Osteoblast (primary cell): Measurements from ENCODE around the gene AUP1. TPM values are rescaled to one million over a fixed set of nuclear protein-coding genes. Genes with fewer than 3 reads are reported as not detected.

Experiments used
- DNase-seq: peaks from one replicate; pipeline ENCODE4 v3.0.0; 2011; ENCODE audit warnings: low spot score, mixed read lengths; ENCODE audit not compliant: insufficient read length; ENCODE audit errors: missing footprints
- H2AFZ ChIP-seq: 2 replicates; pipeline ENCODE4 v1.6.0; 2011; ENCODE audit warnings: mild to moderate bottlenecking, low read length
- H3K27ac ChIP-seq: 2 replicates; pipeline ENCODE4 v1.5.1; 2011; ENCODE audit warnings: mild to moderate bottlenecking, low read depth, low read length, moderate library complexity
- H3K27me3 ChIP-seq: 2 replicates; pipeline ENCODE4 v1.6.0; 2012; ENCODE audit warnings: mild to moderate bottlenecking, control low read depth, inconsistent platforms, low read length, moderate library complexity; ENCODE audit not compliant: insufficient read depth
- H3K36me3 ChIP-seq: 2 replicates; pipeline ENCODE4 v1.5.1; 2011; ENCODE audit warnings: mild to moderate bottlenecking, low read length, control low read depth, moderate library complexity; ENCODE audit not compliant: insufficient read depth
- H3K4me1 ChIP-seq: 2 replicates; pipeline ENCODE4 v1.5.1; 2011; ENCODE audit warnings: mild to moderate bottlenecking, low read length, control low read depth, moderate library complexity; ENCODE audit not compliant: insufficient read depth
- H3K4me2 ChIP-seq: 2 replicates; pipeline ENCODE4 v1.6.0; 2011; ENCODE audit warnings: mild to moderate bottlenecking, low read length; ENCODE audit not compliant: insufficient read depth
- H3K4me3 ChIP-seq: fragments of 200-600 bp; sonication (generic); 3 replicates; pipeline ENCODE4 v1.5.1; 2012; ENCODE audit warnings: mild to moderate bottlenecking, low read length, inconsistent platforms; ENCODE audit not compliant: insufficient read depth
- H3K79me2 ChIP-seq: 2 replicates; pipeline ENCODE4 v1.6.0; 2012; ENCODE audit warnings: mild to moderate bottlenecking, low read length, control low read depth, inconsistent platforms; ENCODE audit not compliant: insufficient read depth
- H3K9me3 ChIP-seq: 2 replicates; pipeline ENCODE4 v1.5.1; 2011; ENCODE audit warnings: low read depth, low read length, control low read depth
- H4K20me1 ChIP-seq: 2 replicates; pipeline ENCODE4 v1.6.0; 2012; ENCODE audit warnings: mild to moderate bottlenecking, low read length, control low read depth; ENCODE audit not compliant: insufficient read depth
- total RNA-seq: library from RNA; depleted of rRNA; stranded (reverse); fragments of >200 nt; gene quantifications from 2 replicates; pipeline ENCODE4 v1.2.3, GENCODE V29; 2012
- TF ChIP-seq, protein P1 (sequence below): IDR thresholded peaks from 2 replicates; pipeline ENCODE4 v1.5.1; 2011; ENCODE audit warnings: mild to moderate bottlenecking, low read depth, low read length, moderate library complexity; ENCODE audit errors: extremely low read depth

AUP1 gene
- total RNA-seq, 1 donor = 82.9 TPM

GRCh38 chr2:74556831-74557370 lies 27.4 kb upstream of the AUP1 start:
- peaks cover 3% of the 10 kb centered on the region for H4K20me1 ChIP-seq
- peak overlapping the region; percentile 93 for H3K4me3 ChIP-seq
- H3K27me3 ChIP-seq = no peaks in the 10 kb centered on the region
- H3K79me2 ChIP-seq = peaks cover 53% of the 10 kb centered on the region
- H2AFZ ChIP-seq = no peak overlapping the region
- DNase-seq = no peak
- H3K27ac ChIP-seq = peak overlapping the region; percentile 45
- peak overlapping the region; percentile 91 for H3K4me2 ChIP-seq
- peaks cover 55% of the 10 kb centered on the region for H3K4me1 ChIP-seq
- TF ChIP-seq, protein P1, sequence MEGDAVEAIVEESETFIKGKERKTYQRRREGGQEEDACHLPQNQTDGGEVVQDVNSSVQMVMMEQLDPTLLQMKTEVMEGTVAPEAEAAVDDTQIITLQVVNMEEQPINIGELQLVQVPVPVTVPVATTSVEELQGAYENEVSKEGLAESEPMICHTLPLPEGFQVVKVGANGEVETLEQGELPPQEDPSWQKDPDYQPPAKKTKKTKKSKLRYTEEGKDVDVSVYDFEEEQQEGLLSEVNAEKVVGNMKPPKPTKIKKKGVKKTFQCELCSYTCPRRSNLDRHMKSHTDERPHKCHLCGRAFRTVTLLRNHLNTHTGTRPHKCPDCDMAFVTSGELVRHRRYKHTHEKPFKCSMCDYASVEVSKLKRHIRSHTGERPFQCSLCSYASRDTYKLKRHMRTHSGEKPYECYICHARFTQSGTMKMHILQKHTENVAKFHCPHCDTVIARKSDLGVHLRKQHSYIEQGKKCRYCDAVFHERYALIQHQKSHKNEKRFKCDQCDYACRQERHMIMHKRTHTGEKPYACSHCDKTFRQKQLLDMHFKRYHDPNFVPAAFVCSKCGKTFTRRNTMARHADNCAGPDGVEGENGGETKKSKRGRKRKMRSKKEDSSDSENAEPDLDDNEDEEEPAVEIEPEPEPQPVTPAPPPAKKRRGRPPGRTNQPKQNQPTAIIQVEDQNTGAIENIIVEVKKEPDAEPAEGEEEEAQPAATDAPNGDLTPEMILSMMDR = no peak
- H3K9me3 ChIP-seq = no peaks in the 10 kb centered on the region
- H3K36me3 ChIP-seq = peaks cover 28% of the 10 kb centered on the region

- no peak for DNase-seq
- no peak overlapping the region for H2AFZ ChIP-seq
- peaks cover 3% of the 10 kb centered on the region for H4K20me1 ChIP-seq
- no peaks in the 10 kb centered on the region for H3K9me3 ChIP-seq
- peak overlapping the region; percentile 93 for H3K27ac ChIP-seq
- peak overlapping the region; percentile 91 for H3K4me2 ChIP-seq
- peaks cover 35% of the 10 kb centered on the region for H3K36me3 ChIP-seq
- TF ChIP-seq, protein P1 = no peak
- H3K27me3 ChIP-seq = no peaks in the 10 kb centered on the region
- peaks cover 61% of the 10 kb centered on the region for H3K79me2 ChIP-seq
- H3K4me3 ChIP-seq = peak overlapping the region; percentile 93
- peaks cover 62% of the 10 kb centered on the region for H3K4me1 ChIP-seq
Measured at GRCh38 chr2:74556159-74556558, 26.7 kb upstream of the AUP1 start.

GRCh38 chr2:74555610-74556103 lies 26.2 kb upstream of the AUP1 start:
- H3K4me2 ChIP-seq = peak overlapping the region; percentile 91
- peaks cover 66% of the 10 kb centered on the region for H3K79me2 ChIP-seq
- peaks cover 3% of the 10 kb centered on the region for H4K20me1 ChIP-seq
- TF ChIP-seq, protein P1 = no peak
- no peak overlapping the region for H2AFZ ChIP-seq
- H3K27ac ChIP-seq = peak overlapping the region; percentile 93
- peaks cover 64% of the 10 kb centered on the region for H3K4me1 ChIP-seq
- peak; percentile 53 for DNase-seq
- peak overlapping the region; percentile 93 for H3K4me3 ChIP-seq
- H3K27me3 ChIP-seq = no peaks in the 10 kb centered on the region
- H3K36me3 ChIP-seq = peaks cover 39% of the 10 kb centered on the region
- H3K9me3 ChIP-seq = no peaks in the 10 kb centered on the region

- H3K4me3 ChIP-seq = peak overlapping the region; percentile 93
- peak overlapping the region; percentile 91 for H3K4me2 ChIP-seq
- TF ChIP-seq, protein P1 = no peak
- peaks cover 3% of the 10 kb centered on the region for H4K20me1 ChIP-seq
- peaks cover 66% of the 10 kb centered on the region for H3K4me1 ChIP-seq
- H3K27ac ChIP-seq = peak overlapping the region; percentile 93
- DNase-seq = peak; percentile 92
- peaks cover 72% of the 10 kb centered on the region for H3K79me2 ChIP-seq
- peak overlapping the region; percentile 82 for H2AFZ ChIP-seq
- peaks cover 45% of the 10 kb centered on the region for H3K36me3 ChIP-seq
- no peaks in the 10 kb centered on the region for H3K9me3 ChIP-seq
- H3K27me3 ChIP-seq = no peaks in the 10 kb centered on the region
Measured at GRCh38 chr2:74554820-74555531, 25.5 kb upstream of the AUP1 start.
